ENCODE measurements around the gene CFAP99.
A peak's percentile ranks its signal among the peaks of the same experiment; 100 is the strongest.
"Not testable (repeated sequence)": the region's sequence is repeated elsewhere in the genome, so short reads cannot be mapped to it uniquely, and the experiment has no call there.

CFAP99 gene

GRCh38 chr4:2412885-2413716, 5.7 kb upstream of the CFAP99 start:
- peak; percentile 59 for DNase-seq

DNA sequence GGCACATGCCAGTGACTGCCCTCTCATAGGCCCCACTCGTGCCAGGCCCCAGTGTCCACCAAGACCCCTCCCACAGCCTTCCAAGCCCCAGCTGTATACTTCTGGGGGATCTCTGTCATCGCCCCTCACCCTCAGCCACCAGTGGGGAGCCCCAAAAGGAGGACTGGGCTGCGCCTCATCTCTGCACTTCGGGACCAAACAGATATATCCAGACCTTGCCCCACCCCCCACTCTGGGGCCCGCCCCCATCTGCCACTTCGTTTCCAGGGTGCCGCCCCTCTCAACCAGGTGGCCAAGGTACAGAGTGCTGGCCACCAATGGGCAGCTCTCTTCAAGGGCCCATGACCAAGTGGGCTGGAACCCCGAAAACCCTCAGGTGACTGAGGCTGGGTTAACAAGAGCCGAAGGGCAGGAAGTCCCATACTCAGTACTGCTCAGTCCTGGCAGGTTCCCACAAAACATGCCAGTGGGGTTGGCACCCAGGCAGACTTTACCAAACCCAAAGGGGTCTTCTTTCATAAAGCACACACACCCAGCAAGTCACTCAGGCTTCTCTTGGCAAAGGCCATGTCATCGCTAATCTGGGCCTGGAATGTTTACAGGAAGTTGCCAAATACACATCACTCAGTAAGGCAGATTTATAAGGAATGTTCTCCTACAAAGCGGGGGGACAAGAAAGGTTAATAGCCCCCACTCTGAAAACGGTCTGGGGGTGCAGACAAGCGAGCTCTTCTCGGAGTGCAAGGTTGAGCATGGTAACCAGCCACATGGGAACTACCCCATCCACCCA, 4.7 kb upstream of the CFAP99 start:
- DNase-seq = no peak

DNA sequence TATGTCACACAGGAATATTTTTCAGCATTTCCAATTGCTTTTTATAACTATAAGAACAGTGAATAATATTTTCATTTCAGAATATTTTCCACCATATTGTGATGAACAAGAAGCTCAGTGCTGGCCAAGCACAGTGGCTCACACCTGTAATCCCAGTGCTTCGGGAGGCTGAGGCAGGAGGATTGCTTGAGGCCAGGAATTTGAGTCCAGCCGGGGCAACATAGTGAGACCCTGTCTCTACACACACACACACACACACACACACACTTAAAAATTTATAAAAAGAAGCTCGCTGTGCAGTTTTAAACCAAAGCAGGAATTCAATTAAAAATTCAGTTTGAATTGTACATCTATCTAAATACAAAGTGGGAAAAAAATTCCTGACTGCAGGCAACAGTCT, 3.5 kb upstream of the CFAP99 start:
- no peak for DNase-seq

GRCh38 chr4:2415881-2416563, 2.7 kb upstream of the CFAP99 start:
- no peak for DNase-seq

DNA sequence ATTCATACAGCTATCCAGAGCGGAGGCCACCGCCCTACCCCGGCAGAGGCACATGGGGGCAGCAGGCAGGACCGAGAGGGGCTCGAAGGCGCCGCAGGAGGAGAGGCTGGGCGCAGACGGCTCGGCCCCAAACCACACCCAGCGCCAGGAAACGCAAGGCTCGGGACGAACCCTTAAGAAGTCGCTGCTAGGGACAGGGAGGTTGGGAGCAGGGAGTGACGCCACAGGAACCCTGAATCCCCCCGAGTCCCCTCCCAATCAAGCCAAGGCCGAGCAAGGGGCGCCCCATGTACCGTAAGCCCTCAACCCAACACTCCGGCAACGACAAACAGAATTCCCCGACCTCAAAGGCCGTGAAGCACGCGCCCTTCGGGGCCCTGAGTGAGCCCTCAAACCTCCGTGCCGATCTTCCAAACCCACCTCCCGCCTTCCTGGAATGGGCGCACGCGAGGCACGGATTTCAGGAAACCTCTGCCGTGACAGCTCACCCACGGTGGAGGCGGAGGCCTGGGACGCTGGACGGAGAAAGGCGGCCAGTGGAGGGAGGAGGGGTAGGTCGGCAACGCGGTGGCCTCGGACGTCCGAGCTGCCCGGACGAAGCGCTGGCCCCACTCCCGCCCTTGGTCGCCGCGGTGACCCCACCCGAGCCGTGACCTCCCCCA, 2.1 kb upstream of the CFAP99 start:
- no peak for DNase-seq

GRCh38 chr4:2417226-2417764, 1.5 kb upstream of the CFAP99 start:
- no peak for DNase-seq

DNA sequence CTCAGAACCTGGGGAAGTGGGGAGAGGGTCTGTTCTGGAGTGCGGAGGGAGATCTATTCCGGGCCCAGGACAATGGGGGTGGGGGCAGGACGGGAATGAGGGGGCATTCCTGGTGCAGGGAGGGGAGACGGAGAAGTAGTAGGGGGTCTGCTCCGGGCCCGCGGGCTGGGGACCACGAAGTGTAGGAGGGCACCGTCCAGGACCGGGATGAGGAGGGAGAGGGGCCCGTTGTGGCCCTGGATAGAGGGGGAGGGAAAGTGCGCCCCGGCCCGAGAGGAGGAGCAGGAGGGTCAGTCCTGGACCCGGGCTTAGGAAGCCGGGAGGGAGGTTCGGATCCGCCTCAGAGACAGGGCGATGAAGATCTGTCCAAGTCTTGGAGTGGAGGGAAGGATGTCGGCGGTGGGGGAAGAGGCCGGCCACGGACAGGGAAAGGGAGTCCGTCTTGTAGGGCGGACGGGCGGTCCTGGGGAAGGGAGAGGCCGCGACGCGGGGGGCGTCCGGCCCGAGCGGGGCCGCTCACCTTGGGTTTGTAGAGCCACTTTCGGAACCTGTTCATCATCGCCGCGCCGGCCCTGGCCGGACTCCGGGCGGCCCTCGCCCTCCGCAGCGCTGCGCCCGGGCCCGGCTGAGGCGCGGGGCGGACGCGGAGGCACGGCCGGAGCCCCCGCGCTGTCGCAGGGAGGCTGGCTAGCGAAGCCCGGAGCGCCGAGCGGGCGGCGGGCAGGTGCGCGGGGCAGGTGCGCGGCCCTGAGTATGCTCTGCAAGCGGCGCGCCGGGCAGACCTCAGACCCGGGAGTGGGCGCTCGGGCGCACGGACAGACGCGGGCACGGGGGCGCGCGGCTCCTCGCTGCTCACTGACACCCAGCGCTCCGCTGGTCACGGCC, 748 bp upstream of the CFAP99 start, which contains the start of gene ZFYVE28:
TSS of gene ZFYVE28 (minus strand) at position 881 of the 885 bp plus-strand sequence. CDS start at position 559, 322 bp downstream.
- no peak for DNase-seq

DNA sequence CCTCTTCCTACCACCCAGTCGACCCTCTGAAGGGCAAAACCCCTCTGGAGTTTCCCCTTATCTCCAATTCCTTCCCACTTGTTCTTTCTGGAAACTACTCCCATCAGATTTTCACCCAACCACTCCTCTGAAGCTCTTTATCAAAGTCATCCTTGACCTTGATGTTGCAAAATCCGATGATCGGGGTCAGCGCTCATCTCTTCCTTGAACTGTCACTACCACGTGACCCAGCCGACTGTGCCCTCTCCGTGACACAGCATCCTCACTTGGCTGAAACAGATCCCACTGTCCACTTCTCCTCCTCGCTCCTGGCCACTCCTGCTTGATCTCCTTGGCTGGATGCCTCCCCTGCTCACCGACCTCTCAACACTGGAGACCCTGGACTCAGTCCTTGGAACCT, 1.1 kb downstream of the CFAP99 start:
- DNase-seq = no peak

GRCh38 chr4:2421928-2422327, 3.2 kb downstream of the CFAP99 start:
- DNase-seq = no peak

- no peak for DNase-seq
Observed at GRCh38 chr4:2423066-2423465, 4.3 kb downstream of the CFAP99 start.

- DNase-seq = no peak
Observed at GRCh38 chr4:2423695-2424094, 4.9 kb downstream of the CFAP99 start.

- no peak for DNase-seq
Observed at GRCh38 chr4:2424581-2424980, 5.8 kb downstream of the CFAP99 start.

DNA sequence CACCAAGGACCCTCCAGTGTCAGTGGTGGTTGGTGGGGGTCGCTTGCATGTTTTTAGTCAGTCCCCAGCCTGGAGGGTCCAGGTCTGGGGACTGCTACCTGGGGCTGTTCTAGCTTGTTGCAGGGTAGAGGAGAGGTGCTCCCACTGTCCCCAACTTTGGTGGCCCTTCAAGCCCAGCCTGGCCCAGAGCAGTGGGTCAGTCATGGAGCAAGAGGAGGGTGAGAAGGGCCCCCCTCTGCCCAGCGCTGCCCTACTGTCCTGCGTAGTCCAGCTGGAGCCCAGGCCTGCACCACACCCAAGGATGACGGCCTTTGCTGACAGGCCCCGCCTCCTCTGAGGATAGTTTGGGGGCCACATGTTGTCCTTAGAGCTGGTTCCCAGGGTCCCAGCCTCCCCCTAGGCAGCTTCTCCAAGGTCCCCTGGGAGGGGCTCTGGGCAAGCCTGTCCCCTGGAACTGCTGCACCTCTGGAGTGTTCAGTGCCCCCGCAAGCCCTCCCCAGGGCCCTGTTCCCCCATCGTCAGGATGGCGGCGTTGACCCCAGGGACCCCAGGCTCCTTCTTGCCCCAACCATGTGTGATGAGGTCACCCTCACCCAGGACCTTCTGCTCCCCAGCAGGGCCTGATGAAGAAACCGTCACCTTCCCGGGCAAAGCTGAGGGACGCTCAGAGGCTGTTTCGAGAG, 6.8 kb downstream of the CFAP99 start:
- no peak for DNase-seq

GRCh38 chr4:2426069-2426397, 7.3 kb downstream of the CFAP99 start:
- DNase-seq = no peak

DNA sequence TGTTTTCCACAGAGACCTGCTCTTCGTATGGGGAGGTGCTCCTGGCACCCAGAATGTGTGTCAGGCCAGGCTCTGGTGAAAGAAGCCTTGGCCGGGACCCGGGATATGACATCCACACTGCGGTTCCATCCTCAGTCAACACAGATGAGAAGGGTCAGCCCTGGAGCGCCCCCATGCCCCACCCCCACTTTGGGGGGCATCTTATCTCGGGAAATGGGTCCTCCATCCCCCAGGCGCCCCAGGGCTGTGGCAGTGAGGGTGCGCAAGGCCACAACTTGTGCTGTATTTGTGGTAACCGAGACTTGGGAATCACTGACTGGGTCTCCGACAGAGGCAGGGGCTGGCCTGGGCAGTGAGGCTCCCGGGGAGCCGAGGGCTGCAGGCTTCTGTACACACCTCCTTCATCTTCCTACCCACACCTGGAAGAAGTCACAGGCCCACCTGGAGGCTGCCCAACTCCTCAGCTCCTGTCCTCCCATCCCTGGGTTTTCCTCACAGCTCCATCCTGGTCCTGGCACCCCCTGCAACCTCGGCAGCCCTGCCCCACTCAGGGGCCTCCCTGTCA, 8.0 kb downstream of the CFAP99 start:
- DNase-seq = no peak

GRCh38 chr4:2427383-2428334, 8.9 kb downstream of the CFAP99 start:
- no peak for DNase-seq

DNA sequence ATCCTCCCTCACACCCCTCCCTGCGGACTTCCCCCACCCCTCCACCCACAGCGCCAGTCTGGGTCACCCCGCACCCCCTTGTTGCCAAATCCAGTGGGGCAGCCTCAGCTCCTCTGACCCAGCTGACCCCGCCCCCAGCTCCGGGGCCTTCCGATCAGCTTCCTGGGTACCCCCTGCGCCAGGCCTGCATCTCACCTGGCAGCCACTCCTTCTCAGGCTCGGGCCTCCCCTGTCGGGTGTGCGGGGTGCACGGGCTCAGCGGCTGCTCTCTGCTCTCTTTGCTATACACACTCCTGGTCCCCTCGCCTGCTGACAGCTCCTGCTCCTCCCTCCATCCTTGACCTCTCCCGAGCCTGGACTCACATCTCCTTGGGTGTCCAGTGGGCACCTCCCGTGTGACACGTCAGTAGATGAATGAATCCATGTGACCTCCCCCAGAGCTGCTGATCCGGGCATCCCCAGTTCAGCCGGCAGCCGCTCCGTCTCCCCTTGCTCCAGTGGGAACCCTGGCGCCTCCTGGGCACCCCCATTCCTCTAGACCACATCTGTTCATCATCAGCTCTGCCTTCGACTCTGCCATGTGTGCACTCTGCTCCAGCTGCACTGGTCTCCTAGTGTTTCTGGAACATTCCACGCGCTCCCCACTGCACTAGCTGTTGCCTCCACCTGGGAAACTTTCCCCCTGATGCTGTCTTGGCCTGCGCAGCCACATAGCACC, 9.9 kb downstream of the CFAP99 start:
- no peak for DNase-seq

DNA sequence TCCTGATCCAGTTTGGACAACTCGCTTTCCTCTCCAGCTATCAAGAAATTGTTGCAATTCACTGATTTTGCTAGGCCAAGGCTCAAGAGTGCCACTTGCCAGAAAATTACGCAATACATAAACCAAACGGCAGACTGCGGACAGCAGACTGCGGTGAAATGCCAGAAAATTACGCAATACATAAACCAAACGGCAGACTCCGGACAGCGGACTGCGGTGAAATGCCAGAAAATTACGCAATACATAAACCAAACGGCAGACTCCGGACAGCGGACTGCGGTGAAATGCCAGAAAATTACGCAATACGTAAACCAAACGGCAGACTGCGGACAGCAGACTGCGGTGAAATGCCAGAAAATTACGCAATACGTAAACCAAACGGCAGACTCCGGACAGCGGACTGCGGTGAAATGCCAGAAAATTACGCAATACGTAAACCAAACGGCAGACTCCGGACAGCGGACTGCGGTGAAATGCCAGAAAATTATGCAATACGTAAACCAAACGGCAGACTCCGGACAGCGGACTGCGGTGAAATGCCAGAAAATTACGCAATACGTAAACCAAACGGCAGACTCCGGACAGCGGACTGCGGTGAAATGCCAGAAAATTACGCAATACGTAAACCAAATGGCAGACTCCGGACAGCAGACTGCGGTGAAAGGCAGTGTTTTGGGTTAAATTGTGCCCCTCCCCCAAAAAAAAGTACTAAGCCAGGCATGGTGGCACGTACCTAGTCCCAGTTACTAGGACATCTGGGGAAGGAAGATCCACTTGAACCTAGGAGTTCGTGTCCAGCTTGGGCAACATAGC, 11.4 kb downstream of the CFAP99 start:
- not testable (repeated sequence) for DNase-seq

Data from NCI-H1694 treated with DMSO at 0.1 percent for 48 hours (cell line).